ENCODE measurements around the gene CYP24A1. TPM values are rescaled to one million over a fixed set of nuclear protein-coding genes. Genes with fewer than 3 reads are reported as not detected.

Gene CYP24A1
- total RNA-seq, 1 experiment from 2014 or later, result 1.2 TPM

DNA sequence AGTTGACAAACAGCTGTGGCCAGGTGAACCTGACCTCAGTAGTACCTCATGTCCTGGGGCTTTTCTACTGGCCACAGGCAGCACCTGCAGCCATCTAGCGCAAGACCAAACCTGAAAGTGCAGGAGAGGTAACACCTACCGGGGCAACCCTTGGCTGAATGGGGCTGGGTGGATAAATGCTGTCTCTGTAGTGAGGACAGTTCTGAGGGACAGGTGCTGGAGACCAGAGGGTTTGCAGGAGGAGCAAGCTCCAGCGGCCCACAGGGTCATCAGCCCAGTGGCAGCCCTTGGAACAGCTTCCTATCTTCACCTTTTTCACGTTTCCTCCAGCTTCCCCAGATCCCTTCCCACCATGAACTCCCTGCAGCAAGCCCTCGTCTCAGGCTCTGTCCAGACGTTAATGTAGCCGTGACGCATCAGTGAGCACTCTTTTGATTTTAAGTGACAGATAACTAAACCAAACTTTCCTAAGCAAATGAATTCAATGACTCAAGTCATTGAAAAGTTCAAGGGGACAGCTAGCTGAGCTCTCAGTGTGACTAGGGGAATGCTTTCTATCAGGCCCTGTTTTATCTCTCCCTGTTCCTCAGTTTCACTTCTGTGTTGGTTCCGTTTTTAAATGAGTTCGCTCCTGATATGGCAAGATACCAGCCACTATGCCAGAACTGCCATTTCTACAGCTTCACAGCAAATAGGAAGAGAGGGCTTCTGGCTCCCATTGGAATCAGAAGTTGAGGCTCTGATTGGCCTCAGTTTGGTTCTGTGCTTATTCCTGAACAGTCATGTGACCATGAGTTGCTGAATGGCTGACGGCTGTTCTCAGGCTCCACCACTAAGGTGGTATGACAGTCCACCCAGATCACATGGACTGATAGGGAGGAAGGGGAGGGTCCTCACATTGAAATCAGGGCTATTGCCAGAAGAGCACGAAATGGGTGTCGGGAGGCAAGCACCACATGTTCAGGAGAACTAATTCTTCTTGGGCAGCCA is 22.0 kb upstream of the CYP24A1 start:
- Histone ChIP-seq H3K36me3 (ENCODE audit: low read depth, low read length) (no peaks in the 10 kb centered on the region), H3F3A (ENCODE audit: low read length, unreplicated experiment) (no peaks in the 10 kb centered on the region), H3K79me2 (ENCODE audit: low read length) (no peaks in the 10 kb centered on the region), H3K9me2 (replicated peaks; ENCODE audit: low read length) (no peaks in the 10 kb centered on the region), H3K9me3 (ENCODE audit: low read length) (no peaks in the 10 kb centered on the region), H3K4me2 (ENCODE audit: low read length) (no peak overlapping the region), H3K4me1 (ENCODE audit: insufficient read depth, low read length) (peaks cover 11% of the 10 kb centered on the region), H3K9ac (ENCODE audit: low read length) (no peak overlapping the region), H3K27me3 (ENCODE audit: low read length) (no peaks in the 10 kb centered on the region), H3K27ac (ENCODE audit: low read length) (no peak overlapping the region), H3K4me3 (ENCODE audit: low read length) (no peak overlapping the region), H2AFZ (ENCODE audit: low read length) (no peak overlapping the region), H4K20me1 (ENCODE audit: low read length) (no peaks in the 10 kb centered on the region)
- BruUV-seq (replicated peaks), result no TSS peak
- POLR2A ChIA-PET (ENCODE audit: unreplicated experiment), result interaction anchor here (0.6 kb wide), 1 partner anchor 102 kb away, joined by 3 read pairs; no protein-coding TSS in a partner anchor
- CTCF ChIA-PET, result no interaction called here
- intact Hi-C loops (cut with micrococcal nuclease), result loop anchor here (5.0 kb wide), 1 partner anchor 253 kb away; no protein-coding TSS in a partner anchor
- DNase-seq, result no peak
- TF ChIP-seq, protein P1, sequence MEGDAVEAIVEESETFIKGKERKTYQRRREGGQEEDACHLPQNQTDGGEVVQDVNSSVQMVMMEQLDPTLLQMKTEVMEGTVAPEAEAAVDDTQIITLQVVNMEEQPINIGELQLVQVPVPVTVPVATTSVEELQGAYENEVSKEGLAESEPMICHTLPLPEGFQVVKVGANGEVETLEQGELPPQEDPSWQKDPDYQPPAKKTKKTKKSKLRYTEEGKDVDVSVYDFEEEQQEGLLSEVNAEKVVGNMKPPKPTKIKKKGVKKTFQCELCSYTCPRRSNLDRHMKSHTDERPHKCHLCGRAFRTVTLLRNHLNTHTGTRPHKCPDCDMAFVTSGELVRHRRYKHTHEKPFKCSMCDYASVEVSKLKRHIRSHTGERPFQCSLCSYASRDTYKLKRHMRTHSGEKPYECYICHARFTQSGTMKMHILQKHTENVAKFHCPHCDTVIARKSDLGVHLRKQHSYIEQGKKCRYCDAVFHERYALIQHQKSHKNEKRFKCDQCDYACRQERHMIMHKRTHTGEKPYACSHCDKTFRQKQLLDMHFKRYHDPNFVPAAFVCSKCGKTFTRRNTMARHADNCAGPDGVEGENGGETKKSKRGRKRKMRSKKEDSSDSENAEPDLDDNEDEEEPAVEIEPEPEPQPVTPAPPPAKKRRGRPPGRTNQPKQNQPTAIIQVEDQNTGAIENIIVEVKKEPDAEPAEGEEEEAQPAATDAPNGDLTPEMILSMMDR (conservative IDR thresholded peaks at IDR 0.05; ENCODE audit: low read depth, low read length), result no peak
- no peak for TF ChIP-seq EZH2 (IDR thresholded peaks at IDR 0.05; ENCODE audit: low read length, unreplicated experiment)
- no peak for TF ChIP-seq EZH2phosphoT487 (IDR thresholded peaks at IDR 0.05; ENCODE audit: borderline replicate concordance, low read length)
- ATAC-seq, result no peak

- Histone ChIP-seq H3K79me2 (ENCODE audit: low read length) (no peaks in the 10 kb centered on the region), H3K27ac (ENCODE audit: low read length) (no peak overlapping the region), H3F3A (ENCODE audit: low read length, unreplicated experiment) (no peaks in the 10 kb centered on the region), H3K9me3 (ENCODE audit: low read length) (no peaks in the 10 kb centered on the region), H3K9me2 (replicated peaks; ENCODE audit: low read length) (no peaks in the 10 kb centered on the region), H2AFZ (ENCODE audit: low read length) (no peak overlapping the region), H3K27me3 (ENCODE audit: low read length) (no peaks in the 10 kb centered on the region), H3K36me3 (ENCODE audit: low read depth, low read length) (no peaks in the 10 kb centered on the region), H4K20me1 (ENCODE audit: low read length) (no peaks in the 10 kb centered on the region), H3K4me1 (ENCODE audit: insufficient read depth, low read length) (peaks cover 12% of the 10 kb centered on the region), H3K4me3 (ENCODE audit: low read length) (no peak overlapping the region), H3K9ac (ENCODE audit: low read length) (no peak overlapping the region), H3K4me2 (ENCODE audit: low read length) (no peak overlapping the region)
- DNase-seq, result peak; percentile 59
- intact Hi-C loops (cut with micrococcal nuclease), result loop anchor here (5.0 kb wide), 1 partner anchor 253 kb away; no protein-coding TSS in a partner anchor
- peak; percentile 66 for ATAC-seq
- BruUV-seq (replicated peaks), result no TSS peak
- no peak for TF ChIP-seq EZH2 (IDR thresholded peaks at IDR 0.05; ENCODE audit: low read length, unreplicated experiment)
- TF ChIP-seq, protein P1 (conservative IDR thresholded peaks at IDR 0.05; ENCODE audit: low read depth, low read length), result peak; percentile 37
- ChIA-PET CTCF (no interaction called here), POLR2A (ENCODE audit: unreplicated experiment) (no interaction called here)
Observed at GRCh38 chr20:54194724-54195438, 21.1 kb upstream of the CYP24A1 start.

Data from PC-3 (cell line).